NCI-H748 treated with DMSO at 0.1 percent for 48 hours (cell line): ENCODE measurements around the gene RPP14.

Experiments
- DNase-seq: peaks from one replicate; lab custom pipeline; 2025; lab: John Stamatoyannopoulos, UW

The RPP14 gene

GRCh38 chr3:58291671-58292338, 14.2 kb upstream of the RPP14 start:
- no peak for DNase-seq

GRCh38 chr3:58292866-58293265, 13.2 kb upstream of the RPP14 start:
- no peak for DNase-seq

- DNase-seq = no peak
Observed at GRCh38 chr3:58293516-58293915, 12.5 kb upstream of the RPP14 start.

GRCh38 chr3:58296269-58296668, 9.8 kb upstream of the RPP14 start:
- no peak for DNase-seq

GRCh38 chr3:58296843-58297242, 9.2 kb upstream of the RPP14 start:
- DNase-seq = no peak

GRCh38 chr3:58298190-58298589, 7.9 kb upstream of the RPP14 start:
- no peak for DNase-seq

GRCh38 chr3:58299075-58299474, 7.0 kb upstream of the RPP14 start:
- DNase-seq = no peak

GRCh38 chr3:58299839-58300516, 6.1 kb upstream of the RPP14 start:
- DNase-seq = no peak

- peak; percentile 10 for DNase-seq
Observed at GRCh38 chr3:58307639-58308215, 1.7 kb downstream of the RPP14 start.

GRCh38 chr3:58308728-58309127, 2.7 kb downstream of the RPP14 start:
- no peak for DNase-seq

- DNase-seq = no peak
Observed at GRCh38 chr3:58317811-58318210, 11.8 kb downstream of the RPP14 start.

- no peak for DNase-seq
Observed at GRCh38 chr3:58321791-58322190, 15.7 kb downstream of the RPP14 start.

GRCh38 chr3:58322793-58323192, 16.7 kb downstream of the RPP14 start:
- no peak for DNase-seq

- no peak for DNase-seq
Observed at GRCh38 chr3:58323529-58324390, 17.7 kb downstream of the RPP14 start.

- no peak for DNase-seq
Observed at GRCh38 chr3:58324391-58325390, 18.6 kb downstream of the RPP14 start.

GRCh38 chr3:58325525-58325992, 19.5 kb downstream of the RPP14 start:
- DNase-seq = no peak

GRCh38 chr3:58326267-58326900, 20.3 kb downstream of the RPP14 start:
- DNase-seq = no peak

GRCh38 chr3:58329150-58329921, 23.3 kb downstream of the RPP14 start:
- no peak for DNase-seq

- no peak for DNase-seq
Observed at GRCh38 chr3:58329922-58330413, 23.9 kb downstream of the RPP14 start.
